ENCODE data around the gene LRRC37A2. TPM values are rescaled to one million over a fixed set of nuclear protein-coding genes. Genes with fewer than 3 reads are reported as not detected.
"Not testable (repeated sequence)": the region's sequence is repeated elsewhere in the genome, so short reads cannot be mapped to it uniquely, and the experiment has no call there.

The LRRC37A2 gene
- polyA plus RNA-seq, 3 donors from 2014 or later, result 3.4 to 10.1 (median 3.6) TPM

DNA sequence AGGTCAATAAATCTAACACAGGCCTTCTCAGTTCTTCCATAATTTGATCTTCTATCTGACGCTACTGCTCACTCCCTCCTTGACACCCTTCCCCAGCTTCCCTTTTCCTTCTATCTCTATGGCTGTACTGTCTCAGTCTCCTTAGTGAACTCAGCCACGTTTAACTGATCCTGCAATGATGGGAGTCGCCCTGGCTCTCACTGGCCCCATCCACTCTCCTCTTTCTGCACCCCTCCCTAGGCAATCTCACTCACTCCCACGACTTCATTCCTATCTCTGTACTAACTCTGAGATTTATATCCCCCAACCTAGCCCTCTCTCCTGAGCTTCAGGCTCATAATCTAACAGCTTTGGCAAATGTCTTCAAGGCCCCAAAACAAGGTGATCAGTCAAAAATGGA lies 59.5 kb downstream of the LRRC37A2 start:
- H3K4me1 Mint-ChIP-seq, H3K9me3 Mint-ChIP-seq: not testable (repeated sequence)

DNA sequence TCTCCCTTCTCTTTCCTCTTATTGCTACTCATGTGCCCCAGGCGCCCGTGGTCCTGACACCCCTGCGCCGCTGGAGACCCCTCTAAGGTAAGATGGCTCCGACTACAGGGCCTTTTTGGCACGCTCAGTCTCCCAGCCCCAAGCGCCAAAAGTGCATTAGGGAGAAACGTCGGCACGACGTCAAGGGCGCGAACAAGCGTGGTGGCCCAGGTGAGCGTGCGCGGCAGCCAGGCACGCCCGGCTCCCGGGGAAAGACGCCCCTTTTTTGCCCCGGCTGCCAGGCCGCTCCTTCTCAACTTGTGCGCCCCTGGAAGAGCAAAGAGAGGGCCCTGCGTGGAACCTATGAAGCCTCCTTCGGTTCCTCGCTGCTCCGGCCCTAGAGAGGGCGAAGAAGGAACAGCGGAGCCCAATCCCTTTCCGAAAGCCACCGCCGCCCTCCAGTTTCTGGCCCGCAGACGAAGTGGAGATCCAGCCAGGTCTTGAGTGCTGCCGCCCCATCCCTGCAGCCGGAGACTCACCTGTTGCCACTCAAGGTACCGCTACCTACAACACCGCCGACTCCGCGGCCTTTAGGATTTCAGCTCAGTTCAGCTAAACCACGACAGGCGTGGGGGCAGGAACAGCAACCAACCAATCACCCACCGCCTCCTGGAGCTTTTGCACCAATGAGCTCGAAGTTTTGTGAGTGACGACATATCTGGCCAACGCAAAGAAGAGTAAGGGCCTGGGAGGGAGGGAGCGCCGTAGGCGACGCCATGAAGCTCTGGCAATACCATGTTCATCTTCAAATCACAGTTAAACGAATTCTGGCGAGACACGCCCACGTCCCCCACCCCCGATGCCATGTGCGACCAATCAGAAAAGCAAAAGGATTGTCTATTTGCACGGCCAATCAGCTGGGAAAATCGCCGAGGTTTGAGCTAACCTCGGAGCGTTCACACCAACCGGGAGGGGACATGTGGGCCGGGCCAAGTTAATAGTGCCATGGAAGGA lies 67.1 kb downstream of the LRRC37A2 start, which contains the start of gene ARL17A:
ARL17A (minus strand) TSS at position 609 of the 993 bp plus-strand sequence. CDS start 3,369 bp downstream, outside the sequence.
- H3K27me3 Mint-ChIP-seq (ENCODE audit: low read depth in 3 of 3); H3K36me3 Mint-ChIP-seq; H3K4me1 Mint-ChIP-seq; H3K9me3 Mint-ChIP-seq: not testable (repeated sequence)
- Mint-ChIP-seq H3K27ac (peak within 1 kb of the TSS in 2 of 6 donors; percentile 62), H3K4me3 (peak within 1 kb of the TSS in 4 of 5 donors; percentile 55 to 76 (median 68))
- DNase-seq, result peak; percentile 86 to 89 (median 87)

More for the DNA sequence above, 59.5 kb downstream of the LRRC37A2 start:
- not testable (repeated sequence) for H3K36me3 Mint-ChIP-seq; H3K27me3 Mint-ChIP-seq (ENCODE audit: low read depth in 3 of 3); DNase-seq; H3K27ac Mint-ChIP-seq; H3K4me3 Mint-ChIP-seq

DNA sequence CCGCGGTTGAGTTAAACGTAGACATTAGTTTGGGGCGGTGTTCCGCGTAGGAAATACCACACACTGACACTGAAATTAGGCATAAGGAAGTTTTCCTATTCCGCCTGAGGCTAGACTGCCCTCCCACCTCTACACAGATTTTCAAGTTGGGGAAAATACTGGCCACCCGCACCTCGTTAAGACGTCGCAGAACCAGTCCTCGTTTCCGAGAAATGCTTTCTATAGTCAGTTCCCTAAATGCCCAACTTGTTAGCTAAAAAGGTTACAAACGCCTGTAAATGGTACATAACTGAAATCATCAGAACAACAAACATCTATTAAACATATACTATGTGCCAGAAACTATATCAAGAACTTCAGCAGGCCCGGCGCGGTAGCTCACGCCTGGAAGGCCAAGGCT lies 67.8 kb downstream of the LRRC37A2 start:
- H3K27ac Mint-ChIP-seq; H3K27me3 Mint-ChIP-seq (ENCODE audit: low read depth in 3 of 3); H3K36me3 Mint-ChIP-seq; H3K4me1 Mint-ChIP-seq; H3K9me3 Mint-ChIP-seq: not testable (repeated sequence)
- H3K4me3 Mint-ChIP-seq, result peak overlapping the region in 4 of 5 donors; percentile 55 to 76 (median 68)
- DNase-seq, result peak in 1 of 3 donors; percentile 13

DNA sequence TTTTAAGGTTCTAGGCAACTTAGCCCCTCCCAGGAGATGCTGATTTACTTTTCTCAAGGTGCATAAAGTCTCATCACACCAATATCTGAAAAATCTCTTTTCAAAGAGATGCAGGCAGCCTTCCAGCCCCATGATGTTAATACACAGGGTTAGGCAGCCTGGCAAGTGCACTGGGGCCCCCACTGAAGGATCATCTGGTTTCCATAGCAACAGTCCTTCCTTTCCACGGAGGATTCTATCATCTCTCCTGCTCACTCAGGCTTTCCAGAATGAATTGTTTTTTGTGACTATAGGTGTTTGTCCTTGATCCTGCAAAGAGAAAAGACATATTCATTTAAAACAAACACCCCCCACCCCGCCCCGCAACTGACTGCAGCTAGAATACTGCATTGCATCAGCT lies 73.2 kb downstream of the LRRC37A2 start:
- not testable (repeated sequence) for H3K4me1 Mint-ChIP-seq; H3K9me3 Mint-ChIP-seq; H3K36me3 Mint-ChIP-seq; H3K4me3 Mint-ChIP-seq; H3K27ac Mint-ChIP-seq; DNase-seq; H3K27me3 Mint-ChIP-seq (ENCODE audit: low read depth in 3 of 3)

DNA sequence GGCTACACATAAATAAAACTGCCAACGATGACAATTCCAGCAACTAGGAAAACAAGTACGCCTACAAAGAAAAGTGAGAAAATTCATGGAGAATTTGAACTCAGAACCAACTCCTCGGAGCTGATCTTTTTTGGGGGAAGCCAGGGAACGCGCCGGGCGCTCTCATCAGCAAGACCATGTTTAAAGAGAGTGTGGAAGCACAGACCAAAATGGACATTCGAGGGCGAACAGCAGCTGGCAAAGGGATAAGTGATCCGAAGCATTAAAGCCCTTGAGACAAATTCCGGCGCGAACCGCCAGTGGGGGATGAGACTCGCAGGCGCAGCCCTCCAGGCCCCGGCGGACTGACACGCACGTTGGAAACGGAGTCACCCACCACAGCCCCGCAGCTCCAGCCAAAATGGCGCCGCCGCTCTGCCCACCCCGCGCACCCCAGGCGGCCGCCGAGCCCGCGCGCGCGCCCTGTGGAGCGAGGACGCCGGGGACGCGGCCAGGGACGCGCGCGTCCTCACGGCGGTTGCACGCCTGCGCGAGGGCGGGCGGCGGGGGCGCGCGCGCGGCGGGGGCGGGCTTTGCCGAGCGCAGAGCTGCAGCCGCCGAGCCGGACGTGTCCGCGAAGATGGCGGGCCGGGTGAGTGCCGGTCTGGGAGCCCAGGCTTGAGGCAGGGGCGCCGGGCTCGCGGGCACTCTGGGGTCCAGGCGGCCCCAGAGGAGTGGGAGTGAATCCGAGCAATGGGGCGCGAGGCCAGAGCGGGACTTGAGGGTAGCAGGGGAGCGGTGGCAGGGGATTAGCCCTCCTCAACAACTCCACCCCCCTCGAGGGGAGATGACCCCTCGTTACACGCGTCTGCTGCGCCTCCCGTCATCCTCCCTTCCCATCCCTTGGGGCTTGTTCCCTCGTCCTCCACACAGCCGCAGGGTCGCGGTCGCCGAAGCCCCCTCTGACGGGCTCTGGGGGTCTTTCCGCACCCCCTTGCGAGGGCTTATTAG lies 78.2 kb downstream of the LRRC37A2 start, which contains the start of gene NSF:
NSF (plus strand) TSS at position 513 of the 990 bp plus-strand sequence; CDS start at position 620, 107 bp downstream.
- H3K4me1 Mint-ChIP-seq; DNase-seq; H3K9me3 Mint-ChIP-seq; H3K27me3 Mint-ChIP-seq (ENCODE audit: low read depth in 3 of 3); H3K27ac Mint-ChIP-seq; H3K4me3 Mint-ChIP-seq; H3K36me3 Mint-ChIP-seq: not testable (repeated sequence)

DNA sequence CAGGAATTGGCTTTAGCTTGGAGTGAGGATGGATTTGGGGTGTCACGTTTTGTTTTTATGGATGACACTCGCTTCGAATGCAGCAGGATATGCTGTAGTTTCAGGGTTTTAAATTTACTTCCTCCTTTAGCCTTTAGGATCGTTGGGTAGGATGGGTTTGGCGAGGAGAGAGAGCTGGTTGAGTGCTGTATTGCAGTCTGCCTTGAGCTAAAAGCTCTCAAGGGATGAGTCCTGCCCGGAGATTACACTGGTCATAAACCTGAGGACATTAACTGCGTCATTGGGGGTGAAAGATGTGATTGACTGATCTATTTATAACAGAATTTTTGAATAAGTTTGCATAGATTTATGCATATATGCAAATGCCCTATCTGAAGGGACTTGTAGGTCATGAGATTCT lies 79.1 kb downstream of the LRRC37A2 start:
- DNase-seq; H3K27me3 Mint-ChIP-seq (ENCODE audit: low read depth in 3 of 3); H3K27ac Mint-ChIP-seq; H3K4me3 Mint-ChIP-seq; H3K9me3 Mint-ChIP-seq; H3K4me1 Mint-ChIP-seq; H3K36me3 Mint-ChIP-seq: not testable (repeated sequence)

DNA sequence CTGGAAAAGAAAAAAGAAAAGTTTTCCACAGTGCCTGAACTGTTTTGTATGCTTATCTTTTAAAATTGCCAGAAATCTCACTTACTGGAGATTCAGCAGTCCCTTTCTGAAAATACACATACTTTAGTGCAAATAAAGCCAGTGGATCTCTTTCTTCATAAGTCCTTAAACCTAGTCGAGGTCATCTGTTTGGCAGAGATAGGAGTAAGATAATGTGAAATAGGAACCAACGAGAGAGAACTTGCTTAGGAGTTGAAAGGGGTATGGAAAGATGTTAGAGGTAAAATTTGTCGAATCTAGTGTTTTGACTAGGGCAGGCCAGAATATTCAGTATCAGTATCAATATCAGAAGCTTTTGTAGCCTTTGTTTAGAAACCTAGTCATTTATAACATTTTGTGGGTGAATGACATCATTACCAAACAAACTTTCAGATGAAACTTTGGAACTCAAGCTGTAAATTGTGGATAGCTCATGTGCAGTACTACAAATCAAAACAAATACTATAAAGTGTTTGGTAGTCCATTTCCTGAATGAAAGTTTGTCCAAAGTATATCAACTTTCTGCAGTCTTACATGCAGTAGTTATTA lies 86.2 kb downstream of the LRRC37A2 start:
- H3K36me3 Mint-ChIP-seq; H3K4me1 Mint-ChIP-seq; H3K27ac Mint-ChIP-seq; H3K9me3 Mint-ChIP-seq; DNase-seq; H3K27me3 Mint-ChIP-seq (ENCODE audit: low read depth in 3 of 3); H3K4me3 Mint-ChIP-seq: not testable (repeated sequence)

DNA sequence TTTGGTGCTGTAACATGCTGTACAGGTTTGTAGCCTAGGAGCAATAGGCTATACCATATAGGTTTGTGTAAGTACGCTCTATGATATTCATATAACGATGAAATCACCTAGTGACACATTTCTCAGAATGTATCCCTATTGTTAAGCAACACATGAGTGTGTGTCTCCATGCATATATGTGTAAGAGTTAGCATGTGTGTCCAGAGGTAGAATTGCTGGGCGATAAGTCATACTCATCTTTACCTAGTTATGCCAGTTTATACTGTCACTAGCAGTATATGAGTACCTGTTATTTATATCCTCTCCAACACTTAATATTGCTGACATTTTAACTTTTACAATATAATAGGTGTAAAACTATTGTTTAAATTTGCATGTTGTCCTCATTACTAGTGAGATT lies 88.5 kb downstream of the LRRC37A2 start:
- H3K36me3 Mint-ChIP-seq; H3K9me3 Mint-ChIP-seq; H3K4me3 Mint-ChIP-seq; DNase-seq; H3K27ac Mint-ChIP-seq; H3K4me1 Mint-ChIP-seq; H3K27me3 Mint-ChIP-seq (ENCODE audit: low read depth in 3 of 3): not testable (repeated sequence)

DNA sequence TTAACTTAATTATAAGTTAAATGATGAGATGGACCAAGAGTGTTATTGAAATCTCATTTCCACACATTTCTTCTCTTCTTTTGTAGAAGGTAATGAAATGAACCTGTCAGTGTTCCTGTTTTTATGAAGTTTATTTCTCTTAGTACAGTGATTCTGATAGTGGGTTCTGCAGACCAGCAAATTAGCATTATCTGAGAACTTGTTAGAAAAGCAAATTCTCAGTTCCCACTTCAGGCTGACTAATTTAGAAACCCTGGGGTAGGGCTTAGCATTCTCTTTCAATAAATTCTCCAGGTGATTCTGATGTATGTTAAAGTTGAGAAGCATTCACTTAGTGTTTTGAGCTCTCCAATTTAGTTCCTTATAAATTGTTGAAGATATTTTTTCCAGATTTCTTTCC lies 90.9 kb downstream of the LRRC37A2 start:
- H3K4me1 Mint-ChIP-seq; H3K27me3 Mint-ChIP-seq (ENCODE audit: low read depth in 3 of 3); H3K27ac Mint-ChIP-seq; H3K36me3 Mint-ChIP-seq; DNase-seq; H3K9me3 Mint-ChIP-seq; H3K4me3 Mint-ChIP-seq: not testable (repeated sequence)

Other genes starting within 250 kb of the LRRC37A2 start
- gene LRRC37A, start 217.3 kb upstream of the LRRC37A2 start, polyA plus RNA-seq, result under 1 TPM; 0.15 to 0.69 (median 0.28) TPM
- gene ARL17B, start 150.7 kb upstream of the LRRC37A2 start, polyA plus RNA-seq, result 10 to 100 TPM; 15.2 to 20.7 (median 17.2) TPM
- 1 to 10 TPM; 2.3 to 8.0 (median 4.3) TPM for gene ARL17A, start 67.2 kb downstream of the LRRC37A2 start, polyA plus RNA-seq
- gene NSF, start 78.2 kb downstream of the LRRC37A2 start, polyA plus RNA-seq, result 10 to 100 TPM in 2 of 3 donors, 1 to 10 TPM in 1; 8.3 to 22.0 (median 10.3) TPM

All from immature natural killer cell (primary cell).